Inferior parietal cortex (tissue), 1 donor: ENCODE results near the gene ZNF664.
A peak's percentile ranks its signal among the peaks of the same experiment; 100 is the strongest.

ENCODE experiments used
- DNase-seq: peaks from one replicate; pipeline ENCODE4 v3.0.0-alpha.2; 2016; ENCODE audit errors: extremely low spot score

The ZNF664 gene

DNA sequence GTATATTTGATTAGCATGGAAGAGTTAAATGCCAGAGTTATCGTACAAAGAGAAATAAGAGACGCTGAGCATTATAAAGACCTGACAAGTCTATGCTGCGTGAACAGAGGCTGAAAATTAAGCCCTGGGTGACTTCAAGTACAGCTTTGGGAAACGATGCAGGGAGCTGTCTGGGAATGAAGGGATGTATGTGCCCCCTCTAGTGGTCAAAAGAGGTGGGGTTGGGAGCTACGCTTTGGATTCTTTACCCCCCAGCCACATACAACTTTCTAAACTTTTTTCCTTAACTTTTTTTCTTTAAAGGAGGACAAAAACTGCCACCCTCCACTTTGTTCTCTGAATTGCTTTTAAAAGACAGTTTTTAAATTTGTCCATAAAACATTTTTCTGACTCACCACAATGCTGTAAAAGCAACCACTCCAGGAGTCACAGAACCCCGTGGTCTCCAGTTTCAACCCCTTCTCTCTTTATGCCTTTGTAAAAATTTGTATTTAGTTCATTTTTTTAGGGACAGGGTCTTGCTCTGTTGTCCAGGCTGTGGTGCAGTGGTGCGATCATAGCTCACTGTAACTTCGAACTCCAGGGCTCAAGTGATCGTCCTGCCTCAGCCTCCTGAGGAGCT, 59.4 kb downstream of the ZNF664 start:
- peak; percentile 73 for DNase-seq

- no peak for DNase-seq
These were observed 60.8 kb downstream of the ZNF664 start for GRCh38 chr12:124033859-124034258.

- DNase-seq = no peak
These were observed 61.3 kb downstream of the ZNF664 start for GRCh38 chr12:124034297-124034696.

DNA sequence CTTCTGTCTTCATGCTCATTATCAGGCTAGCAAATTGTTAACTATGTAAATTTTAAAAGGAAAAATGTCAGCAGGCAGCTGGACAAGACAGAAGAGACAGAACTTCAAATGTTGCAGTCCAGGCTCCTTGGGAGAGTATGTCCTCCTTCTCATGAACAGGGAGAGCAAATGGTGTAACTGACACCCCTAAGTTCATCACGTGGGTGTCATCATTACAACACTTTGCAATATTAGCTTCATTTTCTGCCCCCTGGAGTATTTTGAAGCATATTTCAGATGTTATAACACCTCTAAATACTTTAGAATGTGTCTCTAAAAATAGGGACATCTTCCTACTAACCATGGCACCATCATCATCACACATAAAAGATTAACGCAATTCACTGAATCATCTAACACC, 62.1 kb downstream of the ZNF664 start:
- DNase-seq = no peak

- DNase-seq = no peak
These were observed 63.2 kb downstream of the ZNF664 start for GRCh38 chr12:124036171-124036598.

DNA sequence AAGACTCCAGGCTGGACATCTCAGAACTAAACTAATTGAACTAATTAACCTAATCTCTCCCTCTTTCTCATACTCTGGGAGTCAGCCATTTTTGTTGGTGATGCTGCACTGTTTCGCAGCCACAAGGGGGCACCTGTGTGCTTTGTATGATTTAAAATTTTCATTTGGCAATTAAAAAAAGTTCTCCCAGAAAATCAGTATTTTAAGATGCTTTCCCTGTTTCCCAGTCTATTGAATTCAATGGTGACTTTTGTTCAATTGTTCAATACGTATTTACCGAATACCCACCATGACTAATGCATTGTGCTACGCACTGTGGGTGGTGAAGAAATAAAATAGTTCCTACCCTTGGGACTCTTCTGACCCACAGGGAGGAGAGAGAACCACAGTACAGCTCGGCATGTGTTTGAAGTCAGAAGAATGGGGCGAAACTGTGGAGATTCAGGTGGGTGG, 63.7 kb downstream of the ZNF664 start:
- peak; percentile 80 for DNase-seq

- DNase-seq = no peak
These were observed 64.3 kb downstream of the ZNF664 start for GRCh38 chr12:124037331-124037730.

- DNase-seq = no peak
These were observed 66.3 kb downstream of the ZNF664 start for GRCh38 chr12:124039276-124039675.

- no peak for DNase-seq
These were observed 67.3 kb downstream of the ZNF664 start for GRCh38 chr12:124040291-124040690.

DNA sequence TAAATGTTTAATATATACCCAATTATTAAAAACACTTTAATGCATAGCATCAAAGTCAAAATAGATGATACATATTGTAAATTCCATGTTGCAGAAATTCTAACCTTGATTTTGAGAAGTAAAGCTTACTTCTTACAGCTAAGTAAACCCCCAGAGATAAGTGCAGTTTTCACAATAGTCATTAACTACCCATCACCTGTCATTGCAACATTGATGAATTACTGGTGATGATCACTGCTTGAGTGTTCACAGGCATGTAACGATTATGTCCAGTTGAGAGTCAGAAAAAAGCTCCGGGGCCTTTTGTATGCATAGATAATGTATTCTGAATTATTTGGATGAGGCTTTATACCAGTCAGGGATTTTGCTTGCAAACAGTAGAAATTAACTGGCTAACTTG, 67.7 kb downstream of the ZNF664 start:
- DNase-seq = no peak

DNA sequence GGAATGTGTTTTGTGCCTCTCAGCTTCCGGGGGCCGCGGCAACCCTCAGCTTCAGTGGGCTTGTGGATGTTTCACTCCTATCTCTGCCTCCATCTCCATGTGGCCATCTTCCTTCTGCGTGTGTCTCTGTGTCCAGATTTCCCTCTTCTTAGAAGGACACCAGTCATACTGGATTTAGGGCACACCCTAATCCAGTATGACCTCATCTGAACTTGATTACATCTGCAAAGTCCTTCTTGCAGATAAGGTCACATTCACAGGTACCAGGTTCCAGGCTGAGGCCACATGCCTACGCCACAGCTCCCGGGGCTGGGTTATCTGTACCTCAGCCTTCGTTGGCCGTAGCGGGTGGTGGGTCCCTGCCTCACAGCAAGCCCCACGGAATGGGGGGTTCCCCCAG, 68.9 kb downstream of the ZNF664 start:
- no peak for DNase-seq

- no peak for DNase-seq
These were observed 71.0 kb downstream of the ZNF664 start for GRCh38 chr12:124044021-124044420.

DNA sequence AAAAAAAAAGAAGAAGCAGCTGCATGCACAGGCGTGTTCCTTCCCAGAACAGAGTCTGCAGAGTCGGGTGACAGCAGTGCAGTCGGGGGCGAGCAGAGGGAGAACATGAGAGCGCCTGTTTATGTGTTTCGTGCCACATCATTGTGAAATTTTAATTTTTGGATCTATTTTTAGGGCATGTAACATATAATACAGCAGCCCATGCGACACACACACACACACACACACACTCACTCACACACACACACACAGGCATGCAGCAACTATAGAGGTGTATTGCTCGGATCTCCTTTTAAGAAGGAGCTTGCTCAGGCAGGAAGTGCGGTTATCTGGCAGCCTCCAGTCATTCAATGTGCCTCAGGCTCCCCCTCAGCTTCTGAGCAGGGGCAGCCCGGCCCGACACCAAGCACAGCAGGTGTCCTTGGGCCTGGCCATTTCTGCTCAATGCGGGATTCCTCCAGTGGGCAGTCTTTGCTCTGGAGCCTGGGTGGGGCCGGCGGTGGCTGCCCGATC, 71.8 kb downstream of the ZNF664 start:
- no peak for DNase-seq

DNA sequence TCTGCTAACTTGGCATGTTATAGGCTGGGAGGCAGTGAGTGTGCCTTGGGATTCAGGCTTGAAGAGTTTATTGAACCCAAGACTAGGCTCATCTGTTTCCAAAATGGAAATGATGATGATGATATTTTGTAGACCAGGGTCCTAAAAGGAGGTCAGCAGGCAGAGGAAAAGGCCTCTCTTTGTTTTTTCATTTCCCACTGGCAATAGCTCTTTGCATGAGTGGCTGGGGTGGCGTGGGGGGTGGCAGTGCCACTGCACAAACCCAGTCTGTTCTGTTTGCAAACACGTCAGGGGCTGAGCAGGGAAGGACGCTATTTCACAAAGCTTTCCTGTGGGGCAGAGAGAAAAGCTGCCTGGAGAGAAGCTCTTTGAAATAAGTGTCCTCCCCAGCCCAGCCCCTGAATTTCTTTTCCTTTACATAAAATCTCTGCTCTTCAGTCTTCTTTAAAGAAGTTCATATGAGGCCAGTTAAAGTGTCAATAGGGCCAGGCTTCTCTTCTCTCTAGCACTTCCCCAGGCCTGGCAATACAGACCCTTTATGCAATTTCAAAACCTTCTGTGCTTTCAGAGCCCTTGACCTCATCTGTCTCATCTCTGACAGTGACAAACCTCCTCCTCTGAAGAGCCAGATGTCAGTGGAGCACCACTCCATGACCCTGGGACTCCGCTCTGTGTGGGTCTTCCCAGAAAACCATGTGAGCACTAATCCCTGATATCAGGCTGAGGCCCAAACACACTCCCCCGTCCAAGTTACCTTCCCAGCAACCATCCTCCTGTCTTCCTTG, 72.8 kb downstream of the ZNF664 start:
- DNase-seq = peak; percentile 57

- no peak for DNase-seq
These were observed 73.4 kb downstream of the ZNF664 start for GRCh38 chr12:124046456-124046740.

DNA sequence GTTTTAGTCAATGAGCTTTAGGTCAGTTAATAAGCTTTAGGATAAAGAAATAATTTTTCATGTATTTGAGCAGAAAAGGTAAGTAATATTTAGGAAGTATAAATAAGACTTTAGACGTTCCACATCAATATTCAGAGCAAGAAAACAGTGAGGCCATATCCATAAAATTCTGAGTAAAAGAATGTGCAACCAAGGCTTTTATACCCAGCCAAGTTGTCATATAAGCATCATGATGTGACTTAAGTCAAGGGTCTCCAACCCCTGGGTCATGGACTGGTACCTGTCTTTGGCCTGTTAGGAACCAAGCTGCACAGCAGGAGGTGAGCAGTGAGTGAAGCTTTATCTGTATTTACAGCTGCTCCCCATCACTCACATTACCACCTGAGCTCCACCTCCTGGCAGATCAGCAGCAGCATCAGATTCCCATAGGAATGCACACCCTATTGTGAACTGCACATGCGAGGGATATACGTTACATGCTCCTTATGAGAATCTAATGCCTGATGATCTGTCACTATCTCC, 74.1 kb downstream of the ZNF664 start:
- no peak for DNase-seq

GRCh38 chr12:124049451-124050094, 76.6 kb downstream of the ZNF664 start:
- DNase-seq = no peak

GRCh38 chr12:124053851-124054250, 80.8 kb downstream of the ZNF664 start:
- peak; percentile 74 for DNase-seq

GRCh38 chr12:124055066-124055465, 82.1 kb downstream of the ZNF664 start:
- no peak for DNase-seq

DNA sequence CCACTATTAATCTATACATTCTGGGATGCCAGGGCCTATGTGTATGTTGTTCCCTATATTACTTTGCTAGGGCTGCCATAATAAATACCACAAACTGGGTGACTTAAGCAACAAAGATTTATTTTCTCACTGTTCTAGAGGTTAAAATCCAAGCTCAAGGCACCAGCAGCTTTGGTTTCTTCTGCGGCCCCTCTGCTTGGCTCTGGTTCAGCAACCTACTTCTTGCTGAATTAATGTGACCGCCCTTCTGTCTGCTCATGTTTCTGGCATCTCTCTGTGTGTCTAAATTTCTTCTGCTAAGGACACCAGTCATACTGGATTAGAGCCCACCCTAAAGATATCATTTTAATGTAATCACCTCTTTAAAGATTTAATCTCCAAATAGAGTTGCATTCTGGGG, 84.7 kb downstream of the ZNF664 start:
- no peak for DNase-seq

DNA sequence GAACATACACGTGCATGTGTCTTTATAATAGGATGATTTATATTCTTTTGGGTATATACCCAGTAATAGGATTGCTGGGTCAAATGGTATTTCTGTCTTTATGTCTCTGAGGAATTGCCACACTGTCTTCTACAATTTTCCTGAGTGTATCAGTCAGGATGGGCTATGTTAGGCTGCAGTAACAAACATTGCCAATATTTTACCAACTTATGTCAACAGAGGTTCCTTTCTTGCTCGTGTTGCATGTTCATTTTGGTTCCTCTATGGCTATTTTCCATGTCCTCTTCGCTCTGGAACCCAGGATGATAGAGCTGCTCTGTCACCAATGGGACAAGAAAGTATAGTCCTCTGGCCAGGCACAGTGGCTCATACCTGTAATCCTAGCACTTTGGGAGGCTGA, 86.7 kb downstream of the ZNF664 start:
- no peak for DNase-seq
